ENCODE data around the gene RCC2. TPM values are rescaled to one million over a fixed set of nuclear protein-coding genes. Genes with fewer than 3 reads are reported as not detected.
"Not testable (repeated sequence)": the region's sequence is repeated elsewhere in the genome, so short reads cannot be mapped to it uniquely, and the experiment has no call there.

The RCC2 gene
- total RNA-seq = 100 to 1,000 TPM; 240 to 325 TPM
- 136 TPM for polyA plus RNA-seq (2013, experiment 1 of 2)
- polyA plus RNA-seq (2013, experiment 2 of 2) = 129 TPM
- long read RNA-seq, experiment 1, full-length matches to known transcripts = 16 of 88 reads
- long read RNA-seq, experiment 1, partial matches to known transcripts = 17 of 88 reads
- long read RNA-seq, experiment 1, other reads (novel, unspliced or antisense) = 55 of 88 reads
- long read RNA-seq, experiment 2, full-length matches to known transcripts = 265 of 409 reads
- long read RNA-seq, experiment 2, partial matches to known transcripts = 63 of 409 reads
- long read RNA-seq, experiment 2, other reads (novel, unspliced or antisense) = 81 of 409 reads
- long read RNA-seq, experiment 3, partial matches to known transcripts = 18 of 58 reads
- long read RNA-seq, experiment 3, other reads (novel, unspliced or antisense) = 39 of 58 reads
- long read RNA-seq, experiment 4, partial matches to known transcripts = 0 of 48 reads
- long read RNA-seq, experiment 4, other reads (novel, unspliced or antisense) = 48 of 48 reads

DNA sequence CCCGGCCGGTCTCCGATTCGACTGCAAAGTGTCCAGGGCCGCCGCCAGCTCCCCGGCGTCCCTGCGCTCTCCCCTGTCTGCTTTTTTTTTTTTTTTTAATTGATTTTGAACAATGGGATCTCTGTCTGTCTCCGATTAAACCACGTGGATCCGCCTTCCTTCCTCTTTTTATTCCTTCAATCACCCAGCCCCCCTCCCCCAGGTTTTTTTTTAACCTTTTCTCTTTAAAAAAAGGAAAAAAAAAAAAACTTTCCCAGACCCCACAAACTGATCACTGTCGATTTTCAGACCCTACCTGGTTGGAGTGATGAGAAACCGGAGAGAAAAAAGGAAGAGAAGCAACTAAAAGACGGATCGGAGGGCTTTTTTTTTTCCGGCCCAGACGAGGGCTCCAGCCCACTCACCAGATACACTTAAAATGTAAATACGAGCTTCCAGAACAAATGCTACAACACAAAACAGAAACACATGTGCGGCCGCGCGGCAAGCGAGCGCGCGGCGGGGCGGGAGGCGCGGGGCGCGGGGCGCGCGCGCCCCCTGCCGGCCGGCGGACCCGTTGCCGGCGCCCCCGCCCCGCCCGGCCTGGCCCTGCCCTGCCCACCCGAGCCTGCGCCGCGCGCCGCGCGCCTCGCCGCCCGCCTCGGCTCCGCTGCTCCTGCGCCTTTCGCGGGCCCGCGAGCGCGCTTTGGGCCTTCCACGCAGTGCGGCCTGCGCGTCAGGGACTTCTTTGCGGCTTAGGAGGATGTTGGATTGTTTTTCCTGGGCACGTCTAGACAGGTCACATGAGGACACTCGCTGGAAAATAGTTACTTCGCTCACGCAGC is at the start of gene RCC2:
Gene RCC2, minus strand, starts transcription at position 428 of the 824 bp plus-strand sequence. CDS start 1,163 bp downstream, outside the sequence.
- TF ChIP-seq, protein P1, sequence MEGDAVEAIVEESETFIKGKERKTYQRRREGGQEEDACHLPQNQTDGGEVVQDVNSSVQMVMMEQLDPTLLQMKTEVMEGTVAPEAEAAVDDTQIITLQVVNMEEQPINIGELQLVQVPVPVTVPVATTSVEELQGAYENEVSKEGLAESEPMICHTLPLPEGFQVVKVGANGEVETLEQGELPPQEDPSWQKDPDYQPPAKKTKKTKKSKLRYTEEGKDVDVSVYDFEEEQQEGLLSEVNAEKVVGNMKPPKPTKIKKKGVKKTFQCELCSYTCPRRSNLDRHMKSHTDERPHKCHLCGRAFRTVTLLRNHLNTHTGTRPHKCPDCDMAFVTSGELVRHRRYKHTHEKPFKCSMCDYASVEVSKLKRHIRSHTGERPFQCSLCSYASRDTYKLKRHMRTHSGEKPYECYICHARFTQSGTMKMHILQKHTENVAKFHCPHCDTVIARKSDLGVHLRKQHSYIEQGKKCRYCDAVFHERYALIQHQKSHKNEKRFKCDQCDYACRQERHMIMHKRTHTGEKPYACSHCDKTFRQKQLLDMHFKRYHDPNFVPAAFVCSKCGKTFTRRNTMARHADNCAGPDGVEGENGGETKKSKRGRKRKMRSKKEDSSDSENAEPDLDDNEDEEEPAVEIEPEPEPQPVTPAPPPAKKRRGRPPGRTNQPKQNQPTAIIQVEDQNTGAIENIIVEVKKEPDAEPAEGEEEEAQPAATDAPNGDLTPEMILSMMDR (conservative IDR thresholded peaks at IDR 0.05) = no peak
- Histone ChIP-seq H3K4me1 (ENCODE audit: control insufficient read depth, insufficient read depth, low read length) (peaks cover 22% of the 10 kb centered on the region), H3K27me3 (ENCODE audit: control insufficient read depth, insufficient read depth, low read length, poor library complexity, severe bottlenecking) (no peaks in the 10 kb centered on the region), H3K9ac (ENCODE audit: extremely low read depth, low read length, poor library complexity, severe bottlenecking) (peak within 1 kb of the TSS; percentile 95), H3K4me3 (ENCODE audit: low read length) (peak within 1 kb of the TSS; percentile 98), H3K27ac (ENCODE audit: low read depth, low read length) (peak within 1 kb of the TSS; percentile 96), H3K36me3 (ENCODE audit: control insufficient read depth, insufficient read depth, low read length) (peaks cover 25% of the 10 kb centered on the region), H3K9me3 (ENCODE audit: control insufficient read depth, low read length) (no peaks in the 10 kb centered on the region)
- Mint-ChIP-seq H3K4me3 (peak within 1 kb of the TSS; percentile 98), H3K27me3 (ENCODE audit: insufficient read depth) (peaks cover 10% of the 10 kb centered on the region), H3K4me1 (peaks cover 43% of the 10 kb centered on the region), H3K36me3 (ENCODE audit: low read depth) (peaks cover 25% of the 10 kb centered on the region), H3K27ac (peak within 1 kb of the TSS; percentile 97), H3K9me3 (no peaks in the 10 kb centered on the region)
- peak; percentile 74 for DNase-seq
- 0 to 3% methylated on average over 8 to 75 of the region's 75 CpGs for WGBS, 2 experiments (ENCODE audit: insufficient coverage in 1 of 2, insufficient read length in 1 of 2)

DNA sequence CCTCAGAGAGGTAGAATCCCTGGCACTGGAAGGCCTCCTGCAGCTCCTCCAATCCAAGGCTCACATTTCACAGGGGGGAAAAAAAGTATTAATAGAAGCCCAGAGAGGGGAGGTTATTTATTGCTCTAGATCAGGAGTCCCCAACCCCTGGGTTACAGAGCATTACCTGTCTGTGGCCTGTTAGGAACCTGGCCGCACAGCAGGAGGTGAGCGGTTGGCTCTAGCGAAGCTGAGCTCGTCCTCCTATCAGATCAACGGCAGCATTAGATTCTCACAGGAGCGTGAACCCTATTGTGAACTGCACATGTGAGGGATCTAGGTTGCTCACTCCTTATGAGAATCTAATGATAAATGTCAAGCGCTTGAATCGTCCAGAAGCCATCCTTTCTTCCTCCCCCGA is 46.8 kb upstream of the RCC2 start:
- no peaks in the 10 kb centered on the region for H3K36me3 Mint-ChIP-seq (ENCODE audit: low read depth)
- 87 to 91% methylated on average over 9 of the region's 9 CpGs for WGBS, 2 experiments (ENCODE audit: insufficient coverage in 1 of 2, insufficient read length in 1 of 2)
- H3K4me3 Mint-ChIP-seq = no peak overlapping the region
- no peaks in the 10 kb centered on the region for H3K4me1 ChIP-seq (ENCODE audit: control insufficient read depth, insufficient read depth, low read length)
- no peaks in the 10 kb centered on the region for H3K27me3 ChIP-seq (ENCODE audit: control insufficient read depth, insufficient read depth, low read length, poor library complexity, severe bottlenecking)
- TF ChIP-seq, protein P1 (conservative IDR thresholded peaks at IDR 0.05) = no peak
- H3K9me3 Mint-ChIP-seq = peaks cover 8% of the 10 kb centered on the region
- H3K9ac ChIP-seq (ENCODE audit: extremely low read depth, low read length, poor library complexity, severe bottlenecking) = no peak overlapping the region
- peaks cover 3% of the 10 kb centered on the region for H3K27me3 Mint-ChIP-seq (ENCODE audit: insufficient read depth)
- peak; percentile 73 for DNase-seq
- no peak overlapping the region for H3K4me3 ChIP-seq (ENCODE audit: low read length)
- H3K27ac Mint-ChIP-seq = no peak overlapping the region
- no peak overlapping the region for H3K27ac ChIP-seq (ENCODE audit: low read depth, low read length)
- no peaks in the 10 kb centered on the region for H3K36me3 ChIP-seq (ENCODE audit: control insufficient read depth, insufficient read depth, low read length)
- no peaks in the 10 kb centered on the region for H3K9me3 ChIP-seq (ENCODE audit: control insufficient read depth, low read length)
- H3K4me1 Mint-ChIP-seq = peaks cover 4% of the 10 kb centered on the region

DNA sequence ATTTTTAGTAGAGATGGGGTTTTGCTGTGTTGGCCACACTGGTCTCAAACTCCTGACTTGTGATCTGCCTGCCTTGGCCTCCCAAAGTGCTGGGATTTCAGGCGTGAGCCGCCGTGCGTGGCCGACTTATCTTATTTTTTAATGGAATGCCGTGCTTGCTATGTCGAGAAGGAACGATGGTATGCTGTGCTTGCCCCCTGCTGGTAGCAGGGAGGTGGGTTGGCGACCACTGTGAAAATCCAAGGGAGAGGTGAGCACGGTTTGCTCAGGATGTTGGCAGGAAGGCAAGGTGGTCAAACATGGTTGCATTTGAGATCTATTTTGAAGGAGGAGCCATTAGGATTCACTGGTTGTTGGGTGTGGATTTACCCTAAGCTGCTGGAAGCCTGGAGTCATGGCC is 45.8 kb upstream of the RCC2 start:
- Histone ChIP-seq H3K9me3 (ENCODE audit: control insufficient read depth, low read length) (no peaks in the 10 kb centered on the region), H3K27me3 (ENCODE audit: control insufficient read depth, insufficient read depth, low read length, poor library complexity, severe bottlenecking) (no peaks in the 10 kb centered on the region), H3K4me3 (ENCODE audit: low read length) (no peak overlapping the region), H3K4me1 (ENCODE audit: control insufficient read depth, insufficient read depth, low read length) (no peaks in the 10 kb centered on the region), H3K9ac (ENCODE audit: extremely low read depth, low read length, poor library complexity, severe bottlenecking) (no peak overlapping the region), H3K36me3 (ENCODE audit: control insufficient read depth, insufficient read depth, low read length) (no peaks in the 10 kb centered on the region), H3K27ac (ENCODE audit: low read depth, low read length) (no peak overlapping the region)
- no peaks in the 10 kb centered on the region for H3K36me3 Mint-ChIP-seq (ENCODE audit: low read depth)
- TF ChIP-seq, protein P1 (conservative IDR thresholded peaks at IDR 0.05) = peak; percentile 73
- H3K4me3 Mint-ChIP-seq = no peak overlapping the region
- peaks cover 4% of the 10 kb centered on the region for H3K4me1 Mint-ChIP-seq
- H3K27ac Mint-ChIP-seq = no peak overlapping the region
- peaks cover 8% of the 10 kb centered on the region for H3K9me3 Mint-ChIP-seq
- peaks cover 3% of the 10 kb centered on the region for H3K27me3 Mint-ChIP-seq (ENCODE audit: insufficient read depth)
- 83 to 84% methylated on average over 5 to 10 of the region's 10 CpGs for WGBS, 2 experiments (ENCODE audit: insufficient coverage in 1 of 2, insufficient read length in 1 of 2)
- peak; percentile 81 for DNase-seq

DNA sequence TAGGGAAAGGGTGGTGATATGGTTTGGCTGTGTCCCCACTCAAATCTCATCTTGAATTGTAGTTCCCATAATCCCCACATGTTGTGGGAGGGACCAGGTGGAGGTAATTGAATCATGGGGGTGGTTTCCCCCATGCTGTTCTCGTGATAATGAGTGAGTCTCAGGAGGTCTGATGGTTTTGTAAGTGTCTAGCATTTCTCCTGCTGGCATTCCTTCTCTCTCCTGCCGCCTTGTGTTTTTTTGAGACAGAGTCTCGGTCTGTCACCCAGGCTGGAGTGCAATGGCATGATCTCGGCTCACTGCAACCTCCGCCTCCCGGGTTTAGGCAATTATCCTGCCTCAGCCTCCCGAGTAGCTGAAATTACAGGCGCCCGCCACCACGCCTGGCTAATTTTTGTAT is 42.5 kb upstream of the RCC2 start:
- H3K4me3 Mint-ChIP-seq; H3K9me3 ChIP-seq (ENCODE audit: control insufficient read depth, low read length); H3K27ac ChIP-seq (ENCODE audit: low read depth, low read length); H3K9ac ChIP-seq (ENCODE audit: extremely low read depth, low read length, poor library complexity, severe bottlenecking); H3K4me1 Mint-ChIP-seq; H3K9me3 Mint-ChIP-seq; H3K4me1 ChIP-seq (ENCODE audit: control insufficient read depth, insufficient read depth, low read length); H3K27me3 Mint-ChIP-seq (ENCODE audit: insufficient read depth); H3K4me3 ChIP-seq (ENCODE audit: low read length); H3K36me3 ChIP-seq (ENCODE audit: control insufficient read depth, insufficient read depth, low read length); H3K27ac Mint-ChIP-seq; H3K36me3 Mint-ChIP-seq (ENCODE audit: low read depth); DNase-seq; H3K27me3 ChIP-seq (ENCODE audit: control insufficient read depth, insufficient read depth, low read length, poor library complexity, severe bottlenecking): not testable (repeated sequence)
- WGBS, 2 experiments (ENCODE audit: insufficient coverage in 1 of 2, insufficient read length in 1 of 2) = 84 to 93% methylated on average over 9 to 10 of the region's 10 CpGs
